ENCODE results near the gene TRAF2. TPM values are rescaled to one million over a fixed set of nuclear protein-coding genes. Genes with fewer than 3 reads are reported as not detected.

TRAF2 gene
- total RNA-seq, 1 experiment from 2014 or later, result 10.1 TPM

GRCh38 chr9:136937186-136938001, 51.1 kb downstream of the TRAF2 start:
- no peak for DNase-seq (ENCODE audit: low read depth)

DNA sequence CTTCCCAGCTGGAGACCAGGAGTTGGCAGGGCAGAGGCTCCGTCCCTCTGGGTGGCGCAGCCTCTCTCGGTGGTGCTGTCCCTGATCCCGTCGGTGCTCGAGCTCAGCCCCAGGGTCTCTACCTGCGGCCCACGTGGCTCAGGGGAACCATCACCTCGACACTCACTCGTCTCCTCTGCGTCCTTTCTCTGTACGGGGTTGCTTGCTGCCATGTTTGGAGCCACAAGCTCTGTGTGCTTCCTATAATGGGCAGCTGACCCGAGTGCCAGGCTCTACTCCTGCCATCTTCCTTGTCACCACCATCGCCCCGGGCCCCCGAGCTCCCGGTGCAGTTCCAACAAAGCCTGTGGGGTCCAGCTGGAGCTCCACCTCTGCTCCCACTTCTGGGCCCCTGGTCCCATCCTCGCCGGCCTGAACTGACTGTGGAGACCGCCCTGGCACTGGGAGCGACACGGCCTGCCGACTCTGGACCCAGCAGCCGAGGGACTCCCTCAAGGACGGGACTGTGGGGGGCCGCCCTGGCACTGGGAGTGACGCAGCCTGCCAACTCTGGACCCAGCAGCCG, 53.2 kb downstream of the TRAF2 start:
- DNase-seq (ENCODE audit: low read depth), result no peak

DNA sequence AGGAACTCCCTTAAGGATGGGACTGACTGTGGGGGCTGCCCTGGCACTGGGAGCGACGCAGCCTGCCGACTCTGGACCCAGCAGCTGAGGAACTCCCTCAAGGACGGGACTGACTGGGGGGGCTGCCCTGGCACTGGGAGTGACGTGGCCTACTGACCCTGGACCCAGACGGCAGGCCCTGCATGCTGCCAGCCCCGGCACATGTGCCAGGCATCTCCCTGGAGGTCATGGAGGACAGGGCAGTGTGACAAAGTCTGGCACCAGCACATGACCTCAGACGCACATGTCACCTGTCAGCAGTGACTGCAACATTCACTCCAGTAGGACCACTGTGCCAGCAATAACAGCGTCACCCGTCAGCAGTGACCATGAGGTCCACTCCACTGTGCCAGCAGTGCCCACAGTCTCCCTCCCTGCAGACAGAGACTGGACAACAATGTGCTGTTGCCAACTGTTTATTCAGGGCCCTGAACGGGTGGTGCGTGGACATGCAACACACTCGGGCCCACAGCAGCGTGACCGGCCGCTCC, 53.7 kb downstream of the TRAF2 start:
- DNase-seq (ENCODE audit: low read depth), result no peak

DNA sequence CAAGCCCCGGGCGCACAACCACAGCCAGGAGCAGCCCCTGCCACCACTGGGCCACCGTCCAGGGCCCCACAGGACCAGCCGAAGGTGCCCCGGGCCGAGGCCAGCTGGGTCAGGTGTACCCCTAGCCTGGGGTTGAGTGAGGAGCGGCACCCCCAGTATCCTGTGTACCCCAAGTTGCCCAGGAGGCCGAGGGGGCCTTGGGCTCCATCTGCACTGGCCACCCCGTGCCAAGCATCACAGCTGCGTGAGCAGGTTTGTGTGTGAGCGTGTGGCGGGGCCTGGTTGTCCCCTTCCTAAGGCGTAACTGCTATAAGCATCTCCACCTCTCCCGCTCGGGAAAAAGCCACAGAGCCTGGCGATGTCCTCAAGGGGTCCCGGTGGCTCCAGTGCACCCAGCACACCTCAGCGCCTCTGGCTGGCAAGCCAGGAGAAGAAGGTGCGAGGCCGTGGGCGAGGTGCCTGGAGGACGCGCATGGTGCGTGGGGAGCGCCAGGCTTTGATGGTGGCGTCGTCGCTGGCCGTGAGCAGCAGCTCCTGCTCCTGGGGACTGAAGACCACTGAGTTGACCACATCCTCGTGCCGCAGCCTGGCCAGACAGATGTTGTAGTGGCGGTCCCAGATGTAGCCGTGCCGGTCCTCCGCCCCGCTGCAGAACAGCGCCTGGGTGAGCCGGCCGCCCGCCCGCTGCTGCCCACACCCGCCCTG, 54.4 kb downstream of the TRAF2 start:
- DNase-seq (ENCODE audit: low read depth), result no peak

- no peak for DNase-seq (ENCODE audit: low read depth)
Measured at GRCh38 chr9:136941231-136942111, 55.2 kb downstream of the TRAF2 start.

- no peak for DNase-seq (ENCODE audit: low read depth)
Measured at GRCh38 chr9:136942112-136942880, 56.0 kb downstream of the TRAF2 start.

- no peak for DNase-seq (ENCODE audit: low read depth)
Measured at GRCh38 chr9:136942881-136943230, 56.5 kb downstream of the TRAF2 start.

DNA sequence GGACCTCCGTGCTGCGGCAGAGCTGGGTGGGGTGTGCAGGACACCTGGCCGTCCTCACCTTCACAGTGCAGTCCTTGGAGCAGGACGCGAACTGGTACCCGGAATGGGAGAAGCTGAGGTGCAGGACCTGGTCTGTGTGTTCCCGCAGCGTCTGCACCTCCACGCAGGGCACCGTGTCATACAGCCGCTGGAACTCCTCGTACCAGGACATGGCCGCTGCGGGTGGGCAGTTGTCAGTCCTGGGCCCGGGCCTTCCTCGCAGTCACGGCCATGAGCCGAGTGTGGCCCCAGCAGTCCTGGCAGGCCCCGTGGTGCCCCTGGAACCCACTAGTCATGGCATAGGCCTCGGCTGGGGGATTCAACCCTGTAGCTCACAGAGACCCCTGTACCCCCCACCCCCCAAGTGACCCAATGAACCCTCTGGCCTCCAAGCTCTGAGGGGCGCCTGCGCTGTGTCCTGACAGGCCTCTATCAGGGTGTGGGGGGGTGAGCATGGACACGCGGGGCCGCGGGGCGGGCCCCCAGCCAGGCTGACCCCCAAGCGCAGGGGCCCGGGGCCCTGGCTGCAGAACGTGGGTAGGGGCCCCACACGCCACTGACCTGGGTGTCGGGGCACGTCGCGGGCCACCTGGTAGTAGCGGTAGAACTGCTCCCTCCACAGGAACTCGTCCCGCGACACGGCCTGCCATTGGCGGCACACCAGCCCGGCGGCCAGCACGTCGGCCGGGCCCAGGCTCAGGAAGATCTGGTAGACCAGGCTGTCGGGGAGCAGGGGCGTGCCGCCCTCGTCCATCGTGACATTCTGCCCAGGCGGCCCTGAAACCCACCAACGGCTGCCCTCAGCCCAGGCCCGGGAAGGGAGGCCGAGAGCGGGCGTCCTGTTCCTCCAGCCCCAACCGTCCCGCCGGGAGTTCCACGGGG, 57.2 kb downstream of the TRAF2 start:
- no peak for DNase-seq (ENCODE audit: low read depth)

- peak; percentile 66 for DNase-seq (ENCODE audit: low read depth)
Measured at GRCh38 chr9:136944212-136944518, 57.8 kb downstream of the TRAF2 start.

GRCh38 chr9:136944519-136945332, 58.4 kb downstream of the TRAF2 start, which contains the start of the genes C8G and FBXW5:
TSS of gene C8G (plus strand) at chr9:136945243. CDS start at chr9:136945321, 78 bp downstream.
TSS of gene FBXW5 (minus strand) at chr9:136944738. CDS start at chr9:136944083, 655 bp downstream.
- DNase-seq (ENCODE audit: low read depth), result peak; percentile 88

DNA sequence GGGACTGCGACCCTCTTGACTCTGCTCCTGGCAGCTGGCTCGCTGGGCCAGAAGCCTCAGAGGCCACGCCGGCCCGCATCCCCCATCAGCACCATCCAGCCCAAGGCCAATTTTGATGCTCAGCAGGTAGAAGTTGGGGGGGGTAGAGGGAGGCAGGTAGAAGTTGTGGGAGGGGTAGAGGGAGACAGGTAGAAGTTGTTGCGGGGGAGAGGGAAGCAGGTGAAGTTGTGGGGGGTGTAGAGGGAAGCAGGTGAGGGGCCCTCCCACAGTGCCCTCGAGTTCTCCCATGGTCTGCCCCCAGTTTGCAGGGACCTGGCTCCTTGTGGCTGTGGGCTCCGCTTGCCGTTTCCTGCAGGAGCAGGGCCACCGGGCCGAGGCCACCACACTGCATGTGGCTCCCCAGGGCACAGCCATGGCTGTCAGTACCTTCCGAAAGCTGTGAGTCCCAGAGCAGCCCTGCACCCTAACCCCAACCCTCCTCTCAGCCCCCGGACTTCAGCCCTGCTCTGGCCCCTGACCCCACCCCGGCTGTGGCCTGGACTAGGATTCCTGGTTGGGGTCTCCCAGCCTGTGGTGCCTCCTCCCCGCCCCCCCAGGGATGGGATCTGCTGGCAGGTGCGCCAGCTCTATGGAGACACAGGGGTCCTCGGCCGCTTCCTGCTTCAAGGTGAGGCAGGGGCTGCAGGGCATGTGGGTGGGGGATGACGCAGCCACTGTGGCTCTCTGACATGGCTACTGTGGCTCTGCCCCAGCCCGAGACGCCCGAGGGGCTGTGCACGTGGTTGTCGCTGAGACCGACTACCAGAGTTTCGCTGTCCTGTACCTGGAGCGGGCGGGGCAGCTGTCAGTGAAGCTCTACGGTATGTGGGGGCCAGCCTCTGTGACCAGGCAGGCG, 59.3 kb downstream of the TRAF2 start:
- DNase-seq (ENCODE audit: low read depth), result no peak

DNA sequence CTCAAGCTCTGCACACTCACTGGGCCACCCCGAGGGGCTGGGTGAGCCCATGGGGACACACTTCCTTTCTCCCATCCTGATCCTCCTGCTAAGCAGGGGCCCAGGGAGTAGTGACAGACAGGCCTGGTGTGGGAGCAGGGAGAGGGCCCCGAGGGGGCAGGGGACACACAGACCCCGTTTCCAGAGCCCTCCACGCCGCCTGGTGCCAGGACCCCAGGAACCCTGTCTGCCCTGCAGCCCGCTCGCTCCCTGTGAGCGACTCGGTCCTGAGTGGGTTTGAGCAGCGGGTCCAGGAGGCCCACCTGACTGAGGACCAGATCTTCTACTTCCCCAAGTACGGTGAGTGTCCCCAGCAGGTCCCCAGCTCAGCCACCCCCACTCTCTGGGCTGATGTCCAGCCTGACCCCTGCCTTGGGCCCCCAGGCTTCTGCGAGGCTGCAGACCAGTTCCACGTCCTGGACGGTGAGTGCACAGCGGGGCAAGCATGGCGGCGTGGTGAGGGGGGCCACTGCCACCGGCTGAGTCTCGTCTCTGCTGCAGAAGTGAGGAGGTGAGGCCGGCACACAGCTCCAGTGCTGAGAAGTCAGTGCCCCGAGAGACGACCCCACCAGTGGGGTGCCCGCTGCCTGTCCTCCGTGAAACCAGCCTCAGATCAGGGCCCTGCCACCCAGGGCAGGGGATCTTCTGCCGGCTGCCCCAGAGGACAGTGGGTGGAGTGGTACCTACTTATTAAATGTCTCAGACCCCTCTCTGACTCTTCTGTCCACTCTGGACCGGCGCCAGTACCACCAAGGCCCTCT, 60.1 kb downstream of the TRAF2 start:
- no peak for DNase-seq (ENCODE audit: low read depth)

DNA sequence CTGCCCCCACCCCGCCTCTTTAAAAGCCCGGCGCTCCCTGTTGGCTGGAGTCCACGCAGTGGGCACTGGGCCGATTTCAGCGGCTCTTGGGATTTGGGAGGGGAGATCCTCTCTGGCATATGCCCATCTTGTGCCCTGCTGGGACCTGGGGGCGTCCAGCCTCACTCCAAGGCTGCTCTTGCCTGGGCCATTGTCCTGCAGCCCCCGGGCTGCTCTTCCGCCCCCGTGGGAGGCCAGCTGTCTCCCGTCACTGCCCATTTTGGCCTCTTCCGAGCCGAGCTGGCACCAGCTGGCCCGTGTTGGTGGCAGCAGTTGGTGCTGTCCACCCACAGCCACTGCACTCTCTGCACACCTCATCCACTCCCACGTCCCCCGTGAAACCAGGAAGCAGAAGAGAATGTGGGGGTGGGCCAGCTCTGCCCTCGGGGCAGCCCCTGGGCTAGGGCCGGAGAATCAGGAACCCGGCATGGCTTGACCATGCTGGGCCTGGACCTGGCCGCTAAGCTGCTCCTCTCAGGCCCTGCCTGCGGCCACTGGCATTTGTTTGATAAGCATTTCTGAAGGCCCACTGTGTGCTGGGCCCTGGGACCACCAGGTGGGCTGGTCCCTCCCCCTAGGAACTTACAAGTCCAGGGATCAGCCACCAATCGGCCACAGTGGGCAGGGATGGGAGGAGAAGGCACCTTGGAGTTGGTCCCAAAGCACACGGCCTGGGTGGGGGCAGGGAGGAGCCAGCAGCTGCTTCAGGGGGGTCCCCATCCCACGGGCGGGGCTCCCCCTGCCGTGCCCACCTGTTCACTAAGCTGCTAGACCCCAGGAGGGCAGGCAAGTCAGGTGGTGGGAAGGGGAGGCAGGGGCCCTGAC, 60.9 kb downstream of the TRAF2 start:
- DNase-seq (ENCODE audit: low read depth), result no peak

GRCh38 chr9:136947955-136948510, 61.7 kb downstream of the TRAF2 start:
- DNase-seq (ENCODE audit: low read depth), result peak; percentile 32

- no peak for DNase-seq (ENCODE audit: low read depth)
Measured at GRCh38 chr9:136949239-136949816, 63.0 kb downstream of the TRAF2 start.

Measured in RPMI7951 (cell line).